Small intestine (tissue), 7 donors: ENCODE measurements around the gene SPIRE2. TPM values are rescaled to one million over a fixed set of nuclear protein-coding genes. Genes with fewer than 3 reads are reported as not detected.

Experiments used
- DNase-seq, 2 donors: peaks; one replicate each; pipeline versions ENCODE4 v3.0.0 to v3.0.0-alpha.2; 2013
- FAIRE-seq: peaks from 2 replicates; lab custom pipeline; 2012; peaks lifted over from hg19 to GRCh38; lab: Jason Lieb, UNC
- H3K27ac ChIP-seq, 3 donors: one replicate each; pipeline ENCODE4 v1.5.1; 2013; ENCODE audit warnings: low read length in 2 of 3, mild to moderate bottlenecking in 2 of 3, control low read depth in 1 of 3, inconsistent platforms in 1 of 3, low read depth in 1 of 3, moderate library complexity in 1 of 3
- H3K27me3 ChIP-seq, 3 donors: one replicate each; pipeline ENCODE4 v1.6.1; 2013; ENCODE audit warnings: low read length in 3 of 3, inconsistent platforms in 1 of 3; ENCODE audit not compliant: control insufficient read depth in 3 of 3, insufficient read depth in 3 of 3
- H3K36me3 ChIP-seq, 3 donors: one replicate each; pipeline ENCODE4 v1.6.1; 2013; ENCODE audit warnings: low read length in 3 of 3, inconsistent platforms in 1 of 3, low read depth in 1 of 3, mild to moderate bottlenecking in 1 of 3, moderate library complexity in 1 of 3; ENCODE audit not compliant: control insufficient read depth in 3 of 3, insufficient read depth in 2 of 3
- H3K4me1 ChIP-seq, 3 donors: one replicate each; pipeline ENCODE4 v1.6.1; 2013; ENCODE audit warnings: low read length in 2 of 3, inconsistent platforms in 1 of 3, low read depth in 1 of 3, mild to moderate bottlenecking in 1 of 3, moderate library complexity in 1 of 3; ENCODE audit not compliant: control insufficient read depth in 3 of 3, insufficient read depth in 2 of 3
- H3K4me3 ChIP-seq, 3 donors: one replicate each; pipeline ENCODE4 v1.5.1; 2013; ENCODE audit warnings: low read length in 3 of 3, control low read depth in 1 of 3, inconsistent platforms in 1 of 3, low read depth in 1 of 3, mild to moderate bottlenecking in 1 of 3, moderate library complexity in 1 of 3
- H3K9me3 ChIP-seq, 2 donors: one replicate each; pipeline ENCODE4 v1.6.1; 2013; ENCODE audit warnings: low read depth in 1 of 2, low read length in 1 of 2; ENCODE audit not compliant: control insufficient read depth in 2 of 2, insufficient read depth in 1 of 2
- WGBS, 3 donors: extraction: QIAGEN DNeasy Blood & Tissue Kit; methylation state at CpG; one replicate each; pipeline ENCODE4 v1.1.7; 2013; 5-methylcytosine and 5-hydroxymethylcytosine counted together
- polyA plus RNA-seq, 4 donors: library from polyadenylated mRNA; stranded (reverse) in 3 of 4; unstranded in 1 of 4; fragments of 200-250 nt in 3 of 4; fragments of 120-200 nt in 1 of 4; gene quantifications; one replicate each; pipeline versions ENCODE4 v1.2.1 to v1.2.3, GENCODE V29; 2013
- donor health status: healthy with polysubstance abuse.
- donor health status: control.
- donor health status: control.
- donor health status: Bipolar disorder and iron deficiency.
- donor health status: healthy.

SPIRE2 gene
- polyA plus RNA-seq, 4 donors: 19.6 to 61.5 (median 44.9) TPM

DNA sequence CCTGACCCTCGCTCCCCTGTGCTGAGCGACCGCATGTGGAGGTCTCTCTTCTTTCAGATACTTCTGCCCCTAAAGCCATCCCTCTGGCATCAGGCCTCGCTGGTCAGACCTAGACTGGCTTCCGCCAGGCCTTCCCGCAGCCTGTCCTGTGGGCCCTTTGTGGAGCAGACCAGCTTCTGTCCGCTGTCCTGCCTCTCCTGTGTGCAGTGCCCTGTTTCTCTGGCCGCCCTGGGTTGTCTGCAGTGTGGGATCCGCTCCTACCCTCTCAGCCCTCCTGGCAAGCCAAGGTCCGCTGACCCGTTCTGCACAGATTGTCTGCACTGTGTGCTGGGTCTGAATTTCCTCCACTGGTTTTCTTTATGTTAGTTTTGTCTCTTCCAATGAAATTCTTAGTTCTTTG is 68.9 kb downstream of the SPIRE2 start:
- no peak overlapping the region for H3K27ac ChIP-seq
- no peak for DNase-seq
- no peaks in the 10 kb centered on the region for H3K9me3 ChIP-seq
- H3K27me3 ChIP-seq: no peaks in the 10 kb centered on the region
- no peak for FAIRE-seq
- no peak overlapping the region for H3K4me3 ChIP-seq
- no peaks in the 10 kb centered on the region for H3K4me1 ChIP-seq
- WGBS, 3 donors: 96 to 97% (median 96%) methylated on average over 11 of the region's 11 CpGs
- H3K36me3 ChIP-seq: peaks cover 12 to 89% (median 38%) of the 10 kb centered on the region in 3 donors

DNA sequence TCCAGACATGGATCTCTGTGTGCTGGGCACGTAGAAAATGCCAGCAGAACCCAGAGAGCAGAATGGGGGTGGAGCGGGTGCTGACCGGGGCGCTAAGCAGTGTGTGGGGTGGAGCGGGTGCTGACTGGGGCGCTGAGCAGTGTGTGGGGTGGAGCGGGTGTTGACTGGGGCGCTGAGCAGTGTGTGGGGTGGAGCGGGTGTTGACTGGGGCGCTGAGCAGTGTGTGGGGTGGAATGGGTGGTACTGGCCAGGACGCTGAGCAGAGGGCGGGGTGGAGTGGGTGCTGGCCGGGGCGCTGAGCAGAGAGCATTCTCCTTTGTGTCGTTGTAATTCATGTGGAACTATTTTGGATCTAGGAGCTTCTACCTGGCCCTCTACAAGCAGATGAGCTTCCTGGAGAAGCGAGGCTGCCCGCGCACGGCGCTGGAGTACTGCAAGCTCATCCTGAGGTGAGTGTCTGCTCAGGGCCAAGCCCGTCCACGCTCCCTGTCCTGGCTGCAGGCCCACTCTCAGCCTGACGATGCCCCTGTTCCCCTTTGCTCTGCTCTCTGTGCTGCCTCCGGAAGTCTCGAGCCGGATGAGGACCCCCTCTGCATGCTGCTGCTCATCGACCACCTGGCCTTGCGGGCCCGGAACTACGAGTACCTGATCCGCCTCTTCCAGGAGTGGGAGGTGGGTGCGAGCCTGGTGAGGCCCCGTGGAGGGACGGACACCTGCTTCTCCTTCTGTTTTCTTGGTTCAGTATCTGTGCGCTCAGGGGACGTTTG is 70.1 kb downstream of the SPIRE2 start:
- no peak overlapping the region for H3K4me3 ChIP-seq
- FAIRE-seq (no peak), DNase-seq (no peak)
- no peak overlapping the region for H3K27ac ChIP-seq
- 94 to 96% (median 95%) methylated on average over 36 of the region's 36 CpGs for WGBS, 3 donors
- no peaks in the 10 kb centered on the region for H3K9me3 ChIP-seq
- no peaks in the 10 kb centered on the region for H3K27me3 ChIP-seq
- no peaks in the 10 kb centered on the region for H3K4me1 ChIP-seq
- peaks cover 12 to 85% (median 30%) of the 10 kb centered on the region in 3 donors for H3K36me3 ChIP-seq

DNA sequence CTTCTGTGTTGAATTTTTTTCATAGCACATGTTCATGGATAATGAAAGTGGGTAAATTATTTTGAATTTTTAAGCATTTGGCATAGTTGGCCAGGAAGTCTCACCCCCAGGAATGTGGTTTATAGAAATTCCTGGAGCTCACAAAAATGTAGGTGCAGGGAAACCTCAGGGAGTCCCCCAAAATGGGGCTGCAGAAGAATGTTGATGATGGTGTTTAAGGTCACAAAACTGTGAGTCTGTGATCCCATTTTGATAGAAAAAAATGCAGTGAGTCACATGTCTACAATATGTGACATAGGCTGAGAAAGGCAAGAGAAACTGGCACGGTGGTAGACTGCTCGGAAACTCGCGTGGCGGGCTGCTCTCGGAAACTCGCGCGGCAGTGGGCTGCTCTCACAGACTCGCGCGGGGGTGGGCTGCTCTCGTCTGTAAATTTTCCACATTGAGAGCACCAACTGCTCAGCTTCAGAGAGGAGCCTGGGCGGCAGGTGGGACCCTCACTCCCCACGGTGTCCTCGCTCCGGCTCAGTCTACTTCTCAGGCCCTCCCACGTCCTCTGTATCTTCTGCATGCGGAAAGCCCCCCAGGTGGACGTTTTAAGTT is 71.7 kb downstream of the SPIRE2 start:
- peaks cover 12 to 86% (median 36%) of the 10 kb centered on the region in 3 donors for H3K36me3 ChIP-seq
- no peaks in the 10 kb centered on the region for H3K27me3 ChIP-seq
- no peak overlapping the region for H3K4me3 ChIP-seq
- H3K27ac ChIP-seq: no peak overlapping the region
- FAIRE-seq: no peak
- no peaks in the 10 kb centered on the region for H3K9me3 ChIP-seq
- H3K4me1 ChIP-seq: no peaks in the 10 kb centered on the region
- DNase-seq: no peak
- 88 to 95% (median 94%) methylated on average over 20 of the region's 20 CpGs for WGBS, 3 donors

DNA sequence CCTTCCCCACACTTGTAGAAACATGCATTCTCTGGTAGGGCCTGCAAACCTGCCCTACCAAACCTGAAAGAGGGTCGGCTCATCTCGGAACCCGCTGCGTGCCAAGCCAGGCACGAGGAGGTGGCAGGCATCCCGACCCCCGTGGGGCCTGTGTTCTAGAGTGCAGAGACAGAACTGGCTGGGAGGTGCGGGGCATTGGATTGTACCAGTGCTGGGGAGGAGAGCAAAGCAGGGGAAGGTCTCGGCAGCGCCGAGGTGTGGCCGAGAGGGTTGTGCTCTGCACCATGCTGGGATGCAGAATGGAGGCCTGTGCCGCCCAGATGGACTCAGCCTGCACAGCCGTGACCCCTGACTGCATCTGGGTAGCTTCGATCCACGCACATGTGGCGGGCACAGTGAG is 72.6 kb downstream of the SPIRE2 start:
- DNase-seq (no peak), FAIRE-seq (no peak)
- Histone ChIP-seq H3K27me3 (no peaks in the 10 kb centered on the region), H3K4me3 (no peak overlapping the region), H3K9me3 (no peaks in the 10 kb centered on the region), H3K36me3 (peaks cover 12 to 86% (median 35%) of the 10 kb centered on the region in 3 donors), H3K27ac (no peak overlapping the region), H3K4me1 (no peaks in the 10 kb centered on the region)
- WGBS, 3 donors: 96 to 98% (median 97%) methylated on average over 17 of the region's 17 CpGs

DNA sequence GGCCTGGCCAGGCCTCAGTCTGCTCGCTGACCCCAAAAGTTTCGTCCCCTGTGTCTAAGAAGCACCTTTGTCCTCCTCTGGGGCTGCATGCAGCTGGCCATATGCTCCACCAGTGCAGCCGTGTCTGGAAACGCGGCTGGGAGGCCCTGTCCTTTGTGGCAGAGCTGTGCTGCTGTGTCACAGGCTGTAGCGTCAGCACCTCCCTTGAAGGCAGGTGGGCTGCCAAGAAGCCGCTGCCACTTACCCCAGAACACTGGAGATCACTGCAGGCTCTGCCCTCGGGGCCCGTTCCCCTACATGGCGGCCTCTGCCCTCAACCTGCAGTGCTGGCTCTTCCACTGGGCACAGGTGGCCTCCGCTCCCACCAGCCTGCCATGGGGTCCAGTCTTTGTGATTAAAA is 74.7 kb downstream of the SPIRE2 start:
- Histone ChIP-seq H3K4me1 (no peaks in the 10 kb centered on the region), H3K9me3 (peaks cover 0 to 6% of the 10 kb centered on the region in 2 donors), H3K27me3 (no peaks in the 10 kb centered on the region), H3K4me3 (no peak overlapping the region), H3K27ac (no peak overlapping the region), H3K36me3 (peaks cover 12 to 81% (median 39%) of the 10 kb centered on the region in 3 donors)
- DNase-seq: no peak
- WGBS, 3 donors: 92 to 94% (median 94%) methylated on average over 9 to 11 of the region's 11 CpGs
- no peak for FAIRE-seq

DNA sequence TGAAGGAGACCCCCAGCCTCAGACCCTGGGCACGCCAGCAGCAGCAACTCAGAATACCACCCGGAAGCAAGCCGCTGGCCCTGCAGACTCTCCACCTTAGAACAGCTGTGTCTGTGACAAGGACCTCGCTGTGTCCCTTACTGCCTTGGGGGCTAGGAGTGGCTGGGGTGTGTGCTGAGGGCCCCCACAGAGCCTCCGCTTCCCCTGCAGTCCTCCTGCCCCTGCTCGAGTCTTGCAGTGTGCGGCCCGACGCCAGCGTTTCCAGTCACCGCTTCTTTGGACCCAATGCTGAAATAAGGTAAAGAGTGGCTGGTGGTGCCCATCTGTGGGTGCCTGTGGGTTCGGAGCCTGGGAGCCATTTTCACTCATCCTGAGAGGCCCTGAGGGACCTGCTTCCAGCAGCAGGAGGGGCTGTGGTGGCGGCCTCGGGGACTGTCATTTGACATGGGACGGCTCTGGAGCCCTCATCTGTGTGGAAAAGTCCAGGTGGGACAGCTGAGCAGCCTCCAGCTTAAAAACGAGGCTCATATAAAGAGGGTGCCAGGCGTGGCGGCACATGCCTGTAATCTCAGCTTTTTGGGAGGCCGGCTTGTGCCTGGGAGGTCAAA is 75.7 kb downstream of the SPIRE2 start:
- Histone ChIP-seq H3K9me3 (peaks cover 0 to 6% of the 10 kb centered on the region in 2 donors), H3K27ac (no peak overlapping the region), H3K4me1 (no peaks in the 10 kb centered on the region), H3K36me3 (peaks cover 6 to 81% (median 37%) of the 10 kb centered on the region in 3 donors), H3K27me3 (no peaks in the 10 kb centered on the region), H3K4me3 (no peak overlapping the region)
- DNase-seq (no peak), FAIRE-seq (no peak)
- 89 to 93% (median 92%) methylated on average over 19 of the region's 19 CpGs for WGBS, 3 donors

DNA sequence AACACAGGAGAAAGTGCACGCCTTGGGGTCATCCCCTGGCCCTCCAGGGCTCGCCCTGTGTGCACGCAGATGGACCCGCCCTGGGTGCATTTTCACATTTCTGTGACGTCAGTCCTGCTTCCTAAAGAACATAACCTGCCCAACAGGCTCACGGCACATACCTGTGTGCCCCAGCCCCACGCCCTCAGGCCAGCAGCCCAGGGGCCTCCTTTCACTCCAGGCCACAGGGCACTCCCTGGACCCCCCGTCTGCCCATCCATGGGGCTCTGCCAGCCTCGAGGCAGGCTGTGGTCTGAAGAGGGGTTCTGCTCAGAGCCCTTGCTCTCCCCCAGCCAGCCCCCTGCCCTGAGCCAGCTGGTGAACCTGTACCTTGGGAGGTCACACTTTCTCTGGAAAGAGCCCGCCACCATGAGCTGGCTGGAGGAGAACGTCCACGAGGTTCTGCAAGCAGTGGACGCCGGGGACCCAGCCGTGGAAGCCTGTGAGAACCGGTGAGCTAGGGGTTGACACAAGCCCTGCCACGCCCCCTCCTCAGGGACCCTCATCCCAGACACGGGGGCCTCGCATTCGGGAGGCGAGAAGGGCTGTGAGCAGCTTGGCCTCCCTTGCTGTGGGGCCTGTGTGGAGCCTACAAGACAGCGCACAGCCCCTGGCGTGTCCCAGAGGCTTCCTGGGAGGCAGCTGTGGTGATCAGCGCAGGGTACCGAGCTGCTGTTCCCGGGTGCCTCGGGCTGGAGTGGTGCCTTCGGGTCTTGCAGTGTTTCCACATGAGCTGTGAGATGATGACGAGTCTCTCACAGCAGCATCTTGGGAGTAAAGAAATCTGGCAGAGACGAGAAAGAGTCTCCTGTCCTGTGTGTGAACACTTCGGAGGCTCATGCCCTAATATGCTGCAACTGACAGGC is 76.6 kb downstream of the SPIRE2 start:
- H3K36me3 ChIP-seq: peaks cover 3 to 81% (median 34%) of the 10 kb centered on the region in 3 donors
- H3K9me3 ChIP-seq: peaks cover 0 to 6% of the 10 kb centered on the region in 2 donors
- H3K4me1 ChIP-seq: no peaks in the 10 kb centered on the region
- FAIRE-seq (no peak), DNase-seq (no peak)
- WGBS, 3 donors: 88 to 90% (median 89%) methylated on average over 31 of the region's 31 CpGs
- H3K27me3 ChIP-seq: no peaks in the 10 kb centered on the region
- no peak overlapping the region for H3K27ac ChIP-seq
- no peak overlapping the region for H3K4me3 ChIP-seq
